SW 1271 (cell line): ENCODE results near the gene UGT1A7.
A peak's percentile ranks its signal among the peaks of the same experiment; 100 is the strongest.
"Not testable (repeated sequence)": the region's sequence is repeated elsewhere in the genome, so short reads cannot be mapped to it uniquely, and the experiment has no call there.

Experiments
- DNase-seq, 2 experiments: peaks; one replicate each; lab custom pipeline; 2025; lab: John Stamatoyannopoulos, UW

The UGT1A7 gene

GRCh38 chr2:233681521-233682099, at the start of gene UGT1A7:
Gene UGT1A7, plus strand, starts transcription at chr2:233681901. Its CDS starts 37 bp downstream, at chr2:233681938.
- DNase-seq = no peak

- DNase-seq = not testable (repeated sequence)
These were observed 45.4 kb upstream of the UGT1A7 start, which contains the start of gene UGT1A10 for GRCh38 chr2:233636306-233636705. Gene UGT1A10, plus strand, starts transcription at chr2:233636448. Its CDS starts 75 bp downstream, at chr2:233636523.

GRCh38 chr2:233638836-233639235, 42.9 kb upstream of the UGT1A7 start:
- no peak for DNase-seq

GRCh38 chr2:233639860-233640259, 41.8 kb upstream of the UGT1A7 start:
- no peak for DNase-seq

- DNase-seq = peak in 1 of 2 experiments; percentile 2
These were observed 38.6 kb upstream of the UGT1A7 start for GRCh38 chr2:233643128-233643527.

- DNase-seq = not testable (repeated sequence)
These were observed 35.7 kb upstream of the UGT1A7 start for GRCh38 chr2:233646033-233646432.

- DNase-seq = no peak
These were observed 30.7 kb upstream of the UGT1A7 start for GRCh38 chr2:233650981-233651380.

- no peak for DNase-seq
These were observed 30.3 kb upstream of the UGT1A7 start for GRCh38 chr2:233651430-233651829.

- no peak for DNase-seq
These were observed 27.2 kb upstream of the UGT1A7 start for GRCh38 chr2:233654501-233654900.

- DNase-seq = no peak
These were observed 26.7 kb upstream of the UGT1A7 start for GRCh38 chr2:233655043-233655442.

- not testable (repeated sequence) for DNase-seq
These were observed 25.8 kb upstream of the UGT1A7 start for GRCh38 chr2:233655943-233656342.

- DNase-seq = no peak
These were observed 25.3 kb upstream of the UGT1A7 start for GRCh38 chr2:233656443-233656842.

GRCh38 chr2:233658610-233659009, 23.1 kb upstream of the UGT1A7 start:
- no peak for DNase-seq

GRCh38 chr2:233663911-233664310, 17.8 kb upstream of the UGT1A7 start:
- DNase-seq = no peak

- no peak for DNase-seq
These were observed 13.0 kb upstream of the UGT1A7 start for GRCh38 chr2:233668605-233669260.

- no peak for DNase-seq
These were observed 10.2 kb upstream of the UGT1A7 start, which contains the start of gene UGT1A9 for GRCh38 chr2:233671290-233672161. Gene UGT1A9, plus strand, starts transcription at chr2:233671898. Its CDS starts 37 bp downstream, at chr2:233671935.

GRCh38 chr2:233672886-233673285, 8.8 kb upstream of the UGT1A7 start:
- DNase-seq = no peak

GRCh38 chr2:233673896-233674295, 7.8 kb upstream of the UGT1A7 start:
- no peak for DNase-seq

- no peak for DNase-seq
These were observed 7.4 kb upstream of the UGT1A7 start for GRCh38 chr2:233674314-233674713.

- DNase-seq = no peak
These were observed 6.7 kb upstream of the UGT1A7 start for GRCh38 chr2:233674995-233675394.

- no peak for DNase-seq
These were observed 5.7 kb upstream of the UGT1A7 start for GRCh38 chr2:233676046-233676445.

- DNase-seq = no peak
These were observed 2.5 kb upstream of the UGT1A7 start for GRCh38 chr2:233679196-233679595.
